LHCN-M2 (cell line): Measurements from ENCODE around the gene HSD17B14. TPM values are rescaled to one million over a fixed set of nuclear protein-coding genes. Genes with fewer than 3 reads are reported as not detected.
"Not testable (repeated sequence)": the region's sequence is repeated elsewhere in the genome, so short reads cannot be mapped to it uniquely, and the experiment has no call there.

Experiments used
- DNase-seq: peaks from one replicate; pipeline ENCODE4 v3.0.0-alpha.2; 2012; ENCODE audit warnings: low read depth
- polyA plus RNA-seq: library from polyadenylated mRNA; unstranded; fragments of >200 nt; gene quantifications from one replicate; pipeline ENCODE4 v1.2.1, GENCODE V29; 2012; ENCODE audit warnings: missing spikeins
- total RNA-seq: library from RNA; depleted of rRNA; stranded (reverse); fragments of >200 nt; gene quantifications from 2 replicates; pipeline ENCODE4 v1.2.3, GENCODE V29; 2014; rRNA removed

HSD17B14 gene
- not detected in 2 replicates for total RNA-seq
- polyA plus RNA-seq = 0.45 TPM

DNA sequence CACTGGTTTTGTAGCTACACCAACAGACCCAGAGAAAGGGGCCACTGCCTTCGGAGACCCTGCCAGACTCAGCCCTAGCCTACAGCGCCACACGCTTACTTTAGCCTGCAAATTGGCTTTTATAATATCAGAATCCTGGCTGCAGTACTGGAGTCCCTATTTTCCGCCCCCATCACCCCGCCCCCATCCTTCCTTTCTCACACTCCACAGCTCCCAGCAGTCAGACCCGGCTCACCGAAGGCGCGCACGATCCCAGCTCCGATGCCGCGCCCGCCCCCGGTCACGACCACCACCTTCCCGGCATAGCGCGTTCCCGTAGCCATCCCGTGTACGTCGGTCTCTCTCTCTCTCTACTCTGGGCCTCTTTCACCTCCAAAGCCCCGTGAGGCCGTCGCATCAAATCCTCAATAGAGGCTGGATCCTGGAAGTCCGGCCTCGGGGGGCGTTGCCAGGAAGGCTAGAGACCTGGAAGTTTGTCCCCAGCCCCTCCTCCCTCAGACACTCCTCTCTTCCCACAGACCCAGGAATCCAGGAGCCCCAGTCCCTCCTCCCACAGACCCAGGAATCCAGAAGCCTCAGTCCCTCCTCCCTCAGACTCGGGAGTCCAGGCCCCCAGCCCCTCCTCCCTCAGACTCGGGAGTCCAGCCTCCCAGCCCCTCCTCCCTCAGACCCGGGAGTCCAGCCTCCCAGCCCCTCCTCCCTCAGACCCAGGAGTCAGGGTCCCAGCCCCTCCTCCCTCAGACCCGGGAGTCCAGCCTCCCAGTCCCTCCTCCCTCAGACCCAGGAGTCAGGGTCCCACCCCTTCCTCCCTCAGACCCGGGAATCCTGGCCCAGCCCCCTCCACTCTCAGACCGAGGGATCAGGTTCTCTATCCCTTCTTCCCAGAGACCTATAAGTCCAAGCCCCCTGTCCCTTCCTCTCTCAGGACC lies at the start of gene HSD17B14:
TSS of gene HSD17B14 (minus strand) at position 403 of the 929 bp plus-strand sequence. CDS start at position 323, 80 bp downstream.
- DNase-seq = no peak

GRCh38 chr19:48883726-48884125 lies 47.4 kb upstream of the HSD17B14 start:
- DNase-seq = no peak

DNA sequence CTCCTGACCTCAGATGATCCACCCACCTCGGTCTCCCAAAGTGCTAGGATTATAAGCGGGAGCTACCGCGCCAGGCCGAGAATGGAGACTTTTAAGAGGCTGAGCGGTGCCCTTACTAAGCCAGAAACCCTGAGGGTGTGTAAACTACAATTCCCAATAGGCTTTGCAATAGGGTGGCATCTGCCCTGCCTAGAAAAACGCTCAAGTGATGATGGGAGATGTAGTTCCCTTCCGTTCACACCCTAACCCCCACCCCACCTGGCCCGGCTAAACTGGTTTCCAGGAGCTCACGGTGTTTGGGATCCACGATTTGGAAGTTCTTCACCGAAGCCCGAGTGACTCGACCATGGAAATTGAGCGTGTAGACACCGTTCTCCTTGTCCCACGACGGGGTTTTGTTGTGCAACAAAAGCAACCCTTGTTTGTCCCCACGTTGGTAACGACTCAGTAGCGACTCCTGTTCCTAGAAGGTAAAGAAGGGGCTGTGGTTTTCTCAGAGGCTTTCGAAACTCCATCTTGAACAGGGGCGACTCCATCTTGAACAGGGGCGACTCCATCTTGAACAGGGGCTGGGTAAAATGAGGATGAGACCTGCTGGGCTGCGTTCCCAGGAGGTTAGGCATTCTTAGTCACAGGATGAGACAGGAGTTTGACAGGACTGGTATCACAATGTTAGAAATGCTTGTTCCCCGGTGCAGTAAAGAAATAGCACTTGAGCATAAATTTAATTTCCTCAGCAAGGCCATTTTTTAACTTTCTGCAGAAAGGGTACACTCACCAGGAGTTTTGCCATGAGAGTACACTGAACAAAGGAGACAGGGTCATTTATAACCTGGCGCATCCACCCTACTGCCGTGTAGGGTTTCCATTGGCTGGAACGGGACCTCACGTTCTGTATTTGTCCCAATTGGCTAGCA lies 45.7 kb upstream of the HSD17B14 start:
- DNase-seq = no peak

DNA sequence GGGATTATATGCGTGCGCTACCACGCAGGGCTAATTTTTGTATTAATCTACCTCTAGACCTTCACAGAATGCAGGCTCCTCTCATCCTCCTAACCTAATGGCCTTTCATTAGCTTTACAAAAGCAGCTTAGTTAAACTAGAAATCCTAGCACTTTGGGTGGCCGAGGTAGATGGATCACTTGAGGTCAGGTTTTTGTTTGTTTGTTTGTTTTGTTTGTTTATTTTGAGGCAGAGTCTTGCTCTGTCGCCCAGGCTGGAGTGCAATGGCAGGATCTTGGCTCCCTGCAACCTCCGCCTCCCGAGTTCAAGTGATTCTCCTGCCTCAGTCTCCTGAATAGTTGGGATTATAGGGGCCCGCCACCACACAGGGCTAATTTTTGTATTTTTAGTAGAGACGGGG lies 43.4 kb upstream of the HSD17B14 start:
- not testable (repeated sequence) for DNase-seq

GRCh38 chr19:48879025-48879637 lies 42.8 kb upstream of the HSD17B14 start:
- no peak for DNase-seq

DNA sequence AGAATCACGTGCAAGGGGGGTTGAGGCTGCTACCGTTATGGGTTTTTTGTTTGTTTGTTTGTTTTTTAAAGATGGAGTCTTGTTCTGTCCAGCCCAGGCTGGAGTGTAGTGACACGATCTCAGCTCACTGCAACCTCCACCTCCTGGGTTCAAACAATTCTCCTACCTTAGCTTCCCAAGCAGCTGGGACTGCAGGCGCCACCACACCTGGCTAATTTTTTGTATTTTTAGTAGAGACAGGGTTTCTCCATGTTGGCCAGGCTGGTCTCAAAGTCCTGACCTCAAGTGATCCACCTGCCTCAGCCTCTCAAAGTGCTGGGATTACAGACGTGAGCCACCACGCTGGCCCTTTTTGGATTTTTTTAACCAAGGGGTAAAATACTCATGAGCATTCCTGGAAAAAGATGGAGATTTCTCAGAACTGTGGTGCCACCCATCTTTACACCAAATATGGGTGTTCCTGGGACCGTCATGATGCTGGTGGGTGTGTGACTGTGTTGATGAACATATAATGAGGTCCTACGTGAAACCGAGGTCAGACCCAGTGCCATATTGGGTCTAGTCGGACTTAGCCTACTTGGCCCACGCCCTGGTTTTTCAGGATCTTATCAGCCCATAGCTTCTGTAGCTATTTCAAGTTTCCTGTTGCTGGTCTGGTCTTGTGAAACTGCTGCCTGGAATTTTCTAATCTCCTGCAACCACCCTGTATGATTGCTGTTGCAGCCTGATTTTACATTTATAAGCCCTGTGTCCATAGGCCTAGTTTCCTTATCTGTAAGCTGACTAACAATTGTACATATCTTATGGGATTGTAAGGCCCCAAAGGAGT lies 42.1 kb upstream of the HSD17B14 start:
- DNase-seq = no peak

GRCh38 chr19:48877855-48878195 lies 41.5 kb upstream of the HSD17B14 start:
- DNase-seq = no peak

GRCh38 chr19:48876043-48876981 lies 40.0 kb upstream of the HSD17B14 start:
- DNase-seq = not testable (repeated sequence)

- peak; percentile 61 for DNase-seq
Observed at GRCh38 chr19:48874303-48875135, 38.2 kb upstream of the HSD17B14 start.

DNA sequence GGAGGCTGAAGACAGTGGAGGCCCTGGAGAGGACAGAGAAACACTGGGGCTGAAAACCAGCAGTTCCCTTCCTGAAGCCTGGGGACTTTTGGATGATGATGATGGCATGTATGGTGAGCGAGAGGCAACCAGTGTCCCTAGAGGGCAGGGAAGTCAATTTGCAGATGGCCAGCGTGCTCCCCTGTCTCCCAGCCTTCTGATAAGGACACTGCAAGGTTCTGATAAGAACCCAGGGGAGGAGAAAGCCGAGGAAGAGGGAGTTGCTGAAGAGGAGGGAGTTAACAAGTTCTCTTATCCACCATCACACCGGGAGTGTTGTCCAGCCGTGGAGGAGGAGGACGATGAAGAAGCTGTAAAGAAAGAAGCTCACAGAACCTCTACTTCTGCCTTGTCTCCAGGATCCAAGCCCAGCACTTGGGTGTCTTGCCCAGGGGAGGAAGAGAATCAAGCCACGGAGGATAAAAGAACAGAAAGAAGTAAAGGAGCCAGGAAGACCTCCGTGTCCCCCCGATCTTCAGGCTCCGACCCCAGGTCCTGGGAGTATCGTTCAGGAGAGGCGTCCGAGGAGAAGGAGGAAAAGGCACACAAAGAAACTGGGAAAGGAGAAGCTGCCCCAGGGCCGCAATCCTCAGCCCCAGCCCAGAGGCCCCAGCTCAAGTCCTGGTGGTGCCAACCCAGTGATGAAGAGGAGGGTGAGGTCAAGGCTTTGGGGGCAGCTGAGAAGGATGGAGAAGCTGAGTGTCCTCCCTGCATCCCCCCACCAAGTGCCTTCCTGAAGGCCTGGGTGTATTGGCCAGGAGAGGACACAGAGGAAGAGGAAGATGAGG lies 37.4 kb upstream of the HSD17B14 start:
- no peak for DNase-seq

DNA sequence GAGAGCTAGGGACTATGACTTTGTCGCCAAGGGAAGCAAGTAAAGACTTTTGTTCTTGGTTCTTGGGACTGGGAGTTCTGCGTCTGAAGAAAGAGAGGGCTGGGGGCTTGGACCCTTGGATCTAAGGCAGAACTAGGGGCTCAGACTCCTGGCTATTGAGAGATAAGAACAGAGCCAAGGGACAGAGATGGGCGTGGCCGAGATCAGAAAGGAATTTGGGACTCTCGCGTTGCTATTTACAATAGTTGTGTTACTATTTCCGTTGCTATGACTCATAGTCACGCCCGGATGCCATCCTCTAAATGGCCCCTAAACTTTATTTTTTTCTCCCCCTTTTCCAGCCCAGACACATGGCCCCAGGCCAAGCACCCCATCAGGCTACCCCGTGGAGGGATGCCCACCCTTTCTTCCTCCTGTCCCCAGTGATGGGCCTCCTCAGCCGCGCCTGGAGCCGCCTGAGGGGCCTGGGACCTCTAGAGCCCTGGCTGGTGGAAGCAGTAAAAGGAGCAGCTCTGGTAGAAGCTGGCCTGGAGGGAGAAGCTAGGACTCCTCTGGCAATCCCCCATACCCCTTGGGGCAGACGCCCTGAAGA lies 36.7 kb upstream of the HSD17B14 start:
- peak; percentile 95 for DNase-seq

DNA sequence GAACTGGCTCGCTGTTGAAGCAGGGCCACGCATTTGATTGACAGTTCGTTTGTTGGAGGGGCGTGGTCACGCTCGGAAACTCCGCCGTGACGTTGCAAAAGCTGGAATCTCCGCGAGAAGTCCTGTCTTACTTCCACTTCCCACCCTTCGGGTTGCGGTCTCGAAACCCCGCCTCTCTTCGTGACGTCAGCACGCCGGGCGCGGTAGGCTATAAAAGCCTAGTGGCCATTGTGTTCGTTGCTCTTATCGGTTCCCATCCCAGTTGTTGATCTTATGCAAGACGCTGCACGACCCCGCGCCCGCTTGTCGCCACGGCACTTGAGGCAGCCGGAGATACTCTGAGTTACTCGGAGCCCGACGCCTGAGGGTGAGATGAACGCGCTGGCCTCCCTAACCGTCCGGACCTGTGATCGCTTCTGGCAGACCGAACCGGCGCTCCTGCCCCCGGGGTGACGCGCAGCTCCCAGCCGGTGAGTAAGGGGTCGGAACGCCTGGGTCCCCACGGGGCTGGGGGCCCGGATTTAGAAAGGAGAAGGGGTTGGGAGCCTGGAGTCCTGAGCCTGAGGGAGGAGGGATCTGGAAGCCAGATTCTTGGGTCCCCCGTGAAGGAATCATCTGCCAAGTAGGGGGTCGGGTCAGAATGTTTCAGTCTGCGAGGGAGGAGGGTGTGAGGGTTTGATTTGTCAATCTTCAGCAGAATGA lies 36.0 kb upstream of the HSD17B14 start, which contains the start of gene PPP1R15A:
TSS of gene PPP1R15A (plus strand) at position 240 of the 702 bp plus-strand sequence. CDS start 813 bp downstream, outside the sequence.
- peak; percentile 96 for DNase-seq

DNA sequence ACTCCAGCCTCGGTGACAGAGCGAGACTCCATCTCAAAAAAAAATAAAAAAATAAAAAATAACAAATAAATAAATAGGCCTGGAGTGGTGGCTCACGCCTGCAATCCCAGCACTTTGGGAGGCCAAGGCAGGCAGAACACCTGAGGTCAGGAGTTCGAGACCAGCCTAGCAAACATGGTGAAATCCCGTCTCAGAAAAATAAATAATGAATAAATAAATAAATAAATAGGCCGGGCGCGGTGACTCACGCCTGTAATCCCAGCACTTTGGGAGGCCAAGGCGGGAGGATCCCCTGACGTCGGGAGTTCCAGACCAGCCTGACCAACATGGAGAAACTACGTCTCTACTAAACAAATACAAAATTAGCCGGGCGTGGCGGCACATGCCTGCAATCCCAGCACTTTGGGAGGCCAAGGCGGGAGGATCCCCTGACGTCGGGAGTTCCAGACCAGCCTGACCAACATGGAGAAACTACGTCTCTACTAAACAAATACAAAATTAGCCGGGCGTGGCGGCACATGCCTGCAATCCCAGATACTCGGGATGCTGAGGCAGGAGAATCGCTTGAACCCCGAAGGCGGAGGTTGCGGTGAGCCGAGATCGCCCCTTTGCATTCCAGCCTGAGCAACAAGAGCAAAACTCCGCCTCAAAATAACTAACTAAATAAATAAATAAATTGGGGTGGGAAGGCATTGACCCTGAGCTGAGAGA lies 35.3 kb upstream of the HSD17B14 start:
- not testable (repeated sequence) for DNase-seq

GRCh38 chr19:48870048-48870447 lies 33.8 kb upstream of the HSD17B14 start:
- no peak for DNase-seq

GRCh38 chr19:48868114-48868886 lies 32.0 kb upstream of the HSD17B14 start, which contains the start of gene PLEKHA4:
PLEKHA4 (minus strand) TSS chr19:48868617; CDS start chr19:48867620, 997 bp downstream.
- DNase-seq = peak; percentile 58
